ENCODE results near the gene CREBRF.
"Not testable (repeated sequence)": the region's sequence is repeated elsewhere in the genome, so short reads cannot be mapped to it uniquely, and the experiment has no call there.

CREBRF gene

DNA sequence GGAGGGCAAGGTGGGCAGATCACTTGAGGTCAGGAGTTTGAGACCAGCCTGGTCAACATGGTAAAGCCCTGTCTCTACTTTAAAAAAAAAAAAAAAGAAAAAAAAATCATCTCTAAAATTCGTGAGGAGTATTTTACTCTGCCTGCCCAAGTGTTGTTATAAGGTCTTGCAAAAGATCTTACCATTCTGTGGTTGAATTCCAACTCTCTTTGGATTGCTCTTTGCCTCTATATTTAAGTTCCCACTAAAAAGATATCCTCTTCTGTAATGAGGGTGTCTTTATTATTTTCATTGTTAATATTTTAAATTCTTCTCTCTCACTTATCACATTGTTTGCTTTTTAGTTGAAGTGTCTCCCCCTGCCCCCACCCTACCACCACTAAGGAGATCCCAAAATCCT, 33.4 kb downstream of the CREBRF start:
- DNase-seq, result no peak

- no peak for DNase-seq
Observed at GRCh38 chr5:173090639-173091038, 34.5 kb downstream of the CREBRF start.

DNA sequence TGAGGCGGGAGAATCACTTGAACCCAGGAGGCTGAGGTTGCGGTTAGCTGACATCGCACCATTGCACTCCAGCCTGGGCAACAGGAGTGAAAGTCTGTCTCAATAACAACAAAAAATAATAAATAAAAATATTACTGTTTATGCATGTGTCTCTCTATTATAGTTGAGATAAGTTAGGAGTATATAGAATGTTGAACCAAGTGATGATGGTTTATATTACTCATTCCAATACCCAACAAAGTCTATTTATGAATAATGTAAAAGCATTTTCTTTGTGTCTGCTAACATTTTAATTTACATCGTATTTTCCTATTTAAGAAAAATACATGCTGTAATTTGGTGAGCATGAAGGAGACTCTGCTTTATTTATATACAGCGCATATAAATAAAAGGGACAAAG, 35.8 kb downstream of the CREBRF start:
- DNase-seq, result no peak

- DNase-seq, result no peak
Observed at GRCh38 chr5:173093606-173094005, 37.5 kb downstream of the CREBRF start.

DNA sequence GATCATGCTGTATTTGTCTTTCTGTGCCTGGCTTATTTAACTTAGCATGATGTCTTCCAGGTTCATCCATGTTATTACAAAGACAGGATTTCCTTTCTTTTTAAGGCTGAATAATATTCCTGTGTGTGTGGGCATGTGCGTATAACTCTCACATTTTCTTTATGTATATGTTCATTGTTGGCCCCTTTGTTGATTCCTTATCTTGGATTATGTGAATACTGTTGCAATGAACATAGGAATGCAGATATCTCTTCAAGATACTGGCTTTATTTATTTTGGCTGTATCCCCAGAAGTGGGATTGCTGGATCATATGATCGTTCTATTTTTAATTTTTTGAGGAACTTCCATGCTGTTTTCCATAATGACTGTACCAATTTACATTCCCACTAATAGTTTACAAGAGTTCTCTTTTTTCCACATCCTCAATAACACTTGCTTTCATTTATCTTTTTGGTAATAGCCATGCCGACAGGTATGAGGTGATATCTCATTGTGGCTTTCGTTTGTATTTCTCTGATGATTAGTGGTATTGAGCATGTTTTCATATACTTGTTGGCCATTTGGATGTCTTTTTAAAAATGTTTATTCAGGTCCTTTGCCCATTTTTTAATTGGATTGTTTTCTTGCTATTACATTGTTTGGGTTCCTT, 38.0 kb downstream of the CREBRF start:
- no peak for DNase-seq

DNA sequence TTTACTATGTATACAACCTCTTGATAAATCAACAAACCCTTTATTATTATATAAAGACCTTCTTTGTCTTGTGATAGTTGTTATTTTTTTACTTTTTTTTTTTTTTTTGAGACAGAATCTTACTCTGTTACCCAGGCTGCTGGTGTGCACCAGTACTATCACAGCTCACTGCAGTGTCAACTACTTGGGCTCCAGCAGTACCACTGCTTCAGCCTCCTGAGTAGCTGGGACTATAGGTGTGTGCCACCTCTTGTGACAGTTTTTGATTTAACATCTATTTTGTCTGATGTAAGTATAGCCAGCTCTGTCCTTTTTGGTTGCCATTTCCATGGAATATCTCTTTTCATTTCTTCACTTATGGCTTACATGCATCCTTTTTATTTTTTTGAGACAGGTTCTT, 42.6 kb downstream of the CREBRF start:
- no peak for DNase-seq

- no peak for DNase-seq
Observed at GRCh38 chr5:173099461-173099860, 43.3 kb downstream of the CREBRF start.

DNA sequence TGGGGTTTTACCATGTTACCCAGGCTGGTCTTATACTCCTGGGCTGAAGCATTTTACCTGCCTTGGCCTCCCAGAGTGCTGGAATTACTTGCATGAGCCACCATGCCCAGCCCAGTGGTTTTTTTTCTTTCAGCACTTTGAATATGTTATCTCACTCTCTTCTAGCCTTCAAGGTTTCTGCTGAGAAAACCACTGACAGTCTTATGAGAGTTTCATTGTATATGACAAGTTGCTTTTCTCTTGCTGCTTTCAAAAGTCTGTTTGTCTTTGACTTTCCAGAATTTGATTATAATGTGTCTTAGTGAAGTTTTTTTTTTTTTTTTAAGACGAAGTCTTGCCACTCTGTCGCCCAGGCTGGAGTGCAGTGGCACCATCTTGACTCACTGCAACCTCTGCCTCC, 45.1 kb downstream of the CREBRF start:
- DNase-seq, result no peak

DNA sequence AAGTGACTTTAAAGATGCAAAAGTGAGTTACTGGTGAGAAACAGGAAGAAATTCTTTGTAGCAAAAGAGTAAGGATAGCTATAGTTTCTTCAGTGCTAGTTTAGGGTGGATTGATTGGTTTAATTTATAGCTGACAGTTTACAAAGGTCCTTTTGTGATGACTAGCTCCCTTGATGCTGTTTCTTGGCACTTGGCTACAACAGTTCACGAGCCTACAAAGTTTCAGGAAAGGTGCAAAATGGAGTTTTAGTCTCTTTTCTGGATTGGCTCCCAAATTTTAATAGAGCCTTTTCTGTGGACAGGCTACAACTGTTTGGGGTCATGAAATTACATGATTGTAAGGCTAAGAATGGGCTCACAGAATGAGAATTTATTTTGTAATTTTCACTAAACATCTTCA, 47.3 kb downstream of the CREBRF start:
- no peak for DNase-seq

DNA sequence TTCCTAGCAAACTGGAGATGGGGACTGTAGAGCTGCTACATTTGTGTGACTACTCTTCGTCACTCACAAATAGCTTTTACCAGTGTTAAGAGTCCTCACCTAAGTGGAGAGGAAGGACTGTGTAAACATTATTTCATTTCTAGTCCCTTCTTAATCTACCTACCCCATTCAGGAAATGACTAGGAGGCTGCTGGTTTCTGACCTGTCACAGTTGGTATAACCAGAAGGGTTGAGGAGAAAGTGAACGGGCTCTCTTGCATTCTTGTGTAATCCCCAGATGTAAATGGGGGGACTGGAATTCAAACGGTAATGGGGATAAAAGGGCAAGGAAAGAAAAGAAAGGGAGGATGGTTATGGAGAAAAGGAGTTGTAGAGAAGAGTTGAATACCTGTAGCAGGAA, 52.8 kb downstream of the CREBRF start:
- no peak for DNase-seq

DNA sequence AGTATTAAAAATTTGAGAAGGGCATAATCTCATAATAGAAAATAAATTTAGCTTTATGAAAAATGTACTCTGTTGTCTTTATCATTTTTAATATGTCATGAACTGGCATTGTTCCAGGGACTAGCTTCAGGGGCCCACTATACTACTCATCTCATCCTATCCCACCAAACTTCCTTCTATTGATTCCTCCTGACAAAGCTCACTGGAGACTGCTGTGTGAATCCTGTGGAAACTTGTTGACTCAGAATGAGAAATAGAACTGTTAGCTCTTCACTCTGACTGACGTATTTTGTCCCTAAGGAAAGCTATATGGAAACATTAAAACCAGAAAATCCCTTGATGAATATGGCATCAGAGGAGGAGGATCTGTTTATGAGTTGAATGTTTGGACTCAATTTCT, 58.4 kb downstream of the CREBRF start:
- no peak for DNase-seq

GRCh38 chr5:173119719-173120118, 63.6 kb downstream of the CREBRF start:
- no peak for DNase-seq

DNA sequence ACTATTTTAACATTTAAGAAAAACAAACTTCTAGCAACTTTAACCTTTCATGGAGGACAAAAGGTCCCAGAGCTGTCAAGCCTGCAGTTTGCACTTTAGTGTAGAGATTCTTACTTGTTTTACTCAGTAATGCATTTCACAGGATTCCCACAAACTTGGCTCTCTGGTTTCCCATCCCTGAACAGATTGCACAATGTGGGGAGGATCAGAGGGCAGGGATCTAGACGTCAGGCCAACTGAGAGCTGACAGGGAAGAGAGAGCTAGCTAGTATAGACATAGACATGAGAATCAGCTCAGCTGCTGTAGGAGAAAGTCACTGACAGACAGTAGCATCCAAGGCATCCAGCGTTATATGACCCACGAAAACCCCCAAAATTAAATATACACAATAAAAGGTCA, 67.3 kb downstream of the CREBRF start:
- no peak for DNase-seq

DNA sequence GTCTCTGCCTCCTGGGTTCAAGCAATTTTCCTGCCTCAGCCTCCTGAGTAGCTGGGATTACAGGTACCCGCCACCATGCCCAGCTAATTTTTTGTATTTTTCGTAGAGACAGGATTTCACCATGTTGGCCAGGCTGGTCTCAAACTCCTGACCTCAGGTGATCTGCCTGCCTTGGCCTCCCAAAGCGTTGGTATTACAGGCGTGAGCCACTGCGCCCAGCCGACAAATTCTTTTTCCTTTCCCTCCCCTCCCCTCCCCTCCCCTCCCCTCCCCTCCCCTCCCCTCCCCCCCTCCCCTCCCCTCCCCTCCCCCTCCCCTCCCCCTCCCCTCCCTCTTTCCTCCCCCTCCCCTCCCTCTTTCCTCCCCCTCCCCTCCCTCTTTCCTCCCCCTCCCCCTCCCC, 76.0 kb downstream of the CREBRF start:
- not testable (repeated sequence) for DNase-seq

DNA sequence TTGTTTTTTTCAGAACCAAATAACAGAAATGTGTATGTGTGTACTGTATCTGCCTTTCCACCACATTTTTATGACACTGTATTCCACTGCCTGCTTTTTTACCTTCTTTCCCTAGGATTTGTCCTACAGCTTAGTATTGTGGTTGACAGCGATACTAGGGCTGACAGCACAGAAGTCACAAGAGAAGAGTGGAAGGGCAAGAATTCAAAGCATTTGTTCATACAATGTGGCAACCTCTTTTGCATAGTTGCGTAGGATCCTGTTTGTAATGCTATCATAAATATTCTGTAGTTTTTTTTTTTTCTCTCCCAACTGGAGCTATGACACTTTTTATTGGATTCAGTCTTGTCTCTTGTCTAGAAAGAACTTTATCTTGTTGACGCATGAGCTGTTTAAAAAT, 82.6 kb downstream of the CREBRF start:
- no peak for DNase-seq

GRCh38 chr5:173139631-173140030, 83.5 kb downstream of the CREBRF start:
- DNase-seq, result no peak

- DNase-seq, result no peak
Observed at GRCh38 chr5:173140769-173141168, 84.6 kb downstream of the CREBRF start.

- DNase-seq, result no peak
Observed at GRCh38 chr5:173143567-173143966, 87.4 kb downstream of the CREBRF start.

- peak; percentile 95 for DNase-seq
Observed at GRCh38 chr5:173144200-173145176, 88.3 kb downstream of the CREBRF start, which contains the start of gene BNIP1. TSS of gene BNIP1 (plus strand) at chr5:173144531. CDS start at chr5:173144546, 15 bp downstream.

DNA sequence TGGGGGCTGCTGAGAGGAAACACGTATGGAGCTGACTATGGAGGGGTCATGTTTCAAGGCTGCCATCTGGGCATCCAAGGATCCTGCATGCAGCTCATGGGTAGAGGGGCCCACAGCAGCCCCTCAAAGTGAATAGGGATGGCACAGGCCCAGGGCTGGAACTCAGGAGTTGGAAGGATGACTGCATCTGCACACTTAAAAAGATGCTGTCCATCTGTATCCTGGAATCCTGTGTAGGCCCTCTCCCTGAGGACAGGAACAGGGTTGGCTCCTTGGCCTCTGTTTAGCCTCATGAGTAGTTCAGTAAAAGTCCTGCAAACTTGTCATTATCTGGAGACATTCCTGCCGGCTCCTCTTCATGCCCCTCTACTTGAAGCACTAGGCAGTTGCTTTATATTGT, 92.2 kb downstream of the CREBRF start:
- no peak for DNase-seq

DNA sequence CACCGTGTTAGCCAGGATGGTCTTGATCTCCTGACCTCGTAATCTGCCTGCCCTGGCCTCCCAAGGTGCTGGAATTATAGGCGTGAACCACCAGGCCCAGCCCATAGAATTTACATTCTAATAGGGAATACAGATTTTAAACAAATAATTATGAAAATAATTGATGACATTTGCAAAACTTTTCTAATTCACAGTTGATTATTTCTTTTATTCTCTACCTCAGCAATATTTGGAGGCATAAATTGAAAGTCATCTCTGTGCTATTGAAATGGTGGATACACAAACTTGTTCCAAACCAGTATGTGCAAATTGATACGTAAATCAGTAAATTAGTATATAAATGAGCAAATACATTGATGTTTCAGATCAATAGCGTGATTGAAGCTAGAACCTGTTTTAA, 96.4 kb downstream of the CREBRF start:
- no peak for DNase-seq

DNA sequence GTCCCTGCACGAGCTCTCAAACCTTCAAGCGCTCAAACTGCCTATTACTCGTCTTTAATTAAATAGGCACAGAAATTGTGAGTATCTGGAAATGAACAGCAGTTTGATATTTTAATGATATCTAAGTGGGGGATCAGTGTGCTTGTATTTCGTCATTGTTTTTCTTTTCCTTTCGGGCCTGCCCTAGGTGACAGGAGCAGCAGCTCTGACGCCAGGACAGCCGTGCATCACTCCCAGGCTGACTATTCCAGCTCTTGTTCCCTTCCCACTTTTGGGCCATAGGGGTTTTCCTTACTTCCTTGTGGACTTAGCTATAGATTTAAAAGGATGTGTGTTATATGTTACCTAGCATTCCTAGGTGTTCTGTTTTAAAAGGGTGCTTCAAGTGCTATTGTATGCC, 97.7 kb downstream of the CREBRF start:
- DNase-seq, result no peak

DNA sequence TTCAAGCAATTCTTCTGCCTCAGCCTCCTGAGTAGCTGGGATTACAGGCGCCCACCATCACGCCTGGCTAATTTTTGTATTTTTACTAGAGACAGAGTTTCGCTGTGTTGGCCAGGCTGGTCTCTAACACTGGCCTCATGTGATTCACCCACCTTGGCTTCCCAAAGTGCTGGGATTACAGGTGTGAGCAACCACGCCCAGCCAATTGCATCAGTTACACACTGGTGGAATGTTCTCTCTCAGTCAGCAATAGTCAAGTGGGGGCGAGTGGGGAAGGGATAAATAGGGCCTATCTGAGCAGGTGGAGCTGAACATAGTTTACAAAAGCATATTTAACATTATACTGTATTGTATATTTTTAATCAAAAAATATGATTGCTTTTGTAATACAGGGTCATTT, 98.5 kb downstream of the CREBRF start:
- not testable (repeated sequence) for DNase-seq

DNA sequence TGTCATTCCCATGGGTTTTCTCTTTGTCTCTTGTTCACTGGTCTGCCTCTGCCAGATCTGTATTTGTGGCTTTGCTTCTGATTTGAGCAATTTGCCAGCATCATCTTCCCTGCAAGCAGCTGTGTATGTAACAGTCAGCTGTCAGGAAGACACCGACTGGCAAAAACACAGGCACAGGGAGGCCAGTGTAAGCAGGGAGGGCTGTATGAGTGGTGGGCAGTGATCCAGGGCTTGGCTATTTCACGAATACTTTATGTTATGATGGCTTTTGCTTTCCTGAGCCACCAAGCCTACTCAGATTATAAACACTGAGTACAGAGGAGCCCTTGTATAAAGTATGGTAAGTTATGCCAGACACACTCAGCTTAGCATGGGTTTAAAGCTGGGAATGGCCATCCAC, 99.8 kb downstream of the CREBRF start:
- DNase-seq, result no peak

Measured in hematopoietic multipotent progenitor cell treated with erythropoietin and hydrocortisone succinate and interleukin-3 and kit ligand, for 8 days (in vitro differentiated cells).